Measurements from ENCODE around the gene ATP6V0B. TPM values are rescaled to one million over a fixed set of nuclear protein-coding genes. Genes with fewer than 3 reads are reported as not detected.

Gene ATP6V0B
- total and polyA plus RNA-seq, 8 donors, result 56.5 to 239 (median 66.1) TPM

- Histone ChIP-seq H3K27me3 (no peaks in the 10 kb centered on the region), H3K36me3 (peaks cover 0 to 10% of the 10 kb centered on the region in 2 donors), H3K4me1 (peaks cover under 1 to 13% of the 10 kb centered on the region in 2 donors), H3K9me3 (no peaks in the 10 kb centered on the region), H3K27ac (no peak overlapping the region), H3K4me3 (no peak overlapping the region)
- DNase-seq (peak in 1 of 4 donors; percentile 72), ATAC-seq (no peak)
- TF ChIP-seq CTCF (IDR thresholded peaks at IDR 0.05), result no peak
- intact Hi-C loops (cut with DNase I), result no loop called here
Measured at GRCh38 chr1:43995984-43996732, 21.4 kb downstream of the ATP6V0B start.

GRCh38 chr1:43996733-43997115, 22.0 kb downstream of the ATP6V0B start:
- no peak for ATAC-seq
- peaks cover 0 to 11% of the 10 kb centered on the region in 2 donors for H3K4me1 ChIP-seq
- H3K27me3 ChIP-seq, result no peaks in the 10 kb centered on the region
- intact Hi-C loops (cut with DNase I), result no loop called here
- no peaks in the 10 kb centered on the region for H3K9me3 ChIP-seq
- H3K36me3 ChIP-seq, result peaks cover 0 to 10% of the 10 kb centered on the region in 2 donors
- H3K27ac ChIP-seq, result no peak overlapping the region
- peak in 1 of 4 donors; percentile 56 for DNase-seq
- no peak for TF ChIP-seq CTCF (IDR thresholded peaks at IDR 0.05)
- H3K4me3 ChIP-seq, result no peak overlapping the region

GRCh38 chr1:43997295-43997999, 22.7 kb downstream of the ATP6V0B start:
- H3K9me3 ChIP-seq, result no peaks in the 10 kb centered on the region
- H3K36me3 ChIP-seq, result peaks cover 0 to 10% of the 10 kb centered on the region in 2 donors
- peak in 1 of 4 donors; percentile 69 for DNase-seq
- no peak for TF ChIP-seq CTCF (IDR thresholded peaks at IDR 0.05)
- peaks cover 0 to 4% of the 10 kb centered on the region in 2 donors for H3K4me1 ChIP-seq
- no peak overlapping the region for H3K27ac ChIP-seq
- intact Hi-C loops (cut with DNase I), result no loop called here
- H3K4me3 ChIP-seq, result no peak overlapping the region
- no peak for ATAC-seq
- no peaks in the 10 kb centered on the region for H3K27me3 ChIP-seq

GRCh38 chr1:43998000-43998378, 23.2 kb downstream of the ATP6V0B start:
- ATAC-seq (no peak), DNase-seq (peak in 1 of 4 donors; percentile 47)

More at GRCh38 chr1:43998000-43998378, 23.2 kb downstream of the ATP6V0B start:
- no peak for TF ChIP-seq CTCF (IDR thresholded peaks at IDR 0.05)
- intact Hi-C loops (cut with DNase I), result no loop called here
- no peak overlapping the region for H3K4me3 ChIP-seq
- no peaks in the 10 kb centered on the region for H3K27me3 ChIP-seq
- no peak overlapping the region for H3K27ac ChIP-seq
- no peaks in the 10 kb centered on the region for H3K9me3 ChIP-seq
- no peaks in the 10 kb centered on the region for H3K4me1 ChIP-seq
- H3K36me3 ChIP-seq, result peaks cover 0 to 10% of the 10 kb centered on the region in 2 donors
